ENCODE data around the gene IGFN1. TPM values are rescaled to one million over a fixed set of nuclear protein-coding genes. Genes with fewer than 3 reads are reported as not detected.
A peak's percentile ranks its signal among the peaks of the same experiment; 100 is the strongest.

The IGFN1 gene
- total RNA-seq, 1 experiment from 2014 or later = not detected

- Histone ChIP-seq H3K27ac (ENCODE audit: insufficient read length, low read depth, low read length) (no peak overlapping the region), H3K56ac (ENCODE audit: insufficient read length, low read depth, low read length) (no peak overlapping the region), H2AK5ac (ENCODE audit: insufficient read length, low read length) (no peak overlapping the region), H3K9me3 (ENCODE audit: control insufficient read depth, low read depth, low read length) (no peaks in the 10 kb centered on the region), H4K8ac (replicated peaks; ENCODE audit: insufficient read length, low read depth, low read length) (no peak overlapping the region), H3K23me2 (ENCODE audit: insufficient read length, low read depth, low read length, poor library complexity, severe bottlenecking) (peaks cover 8% of the 10 kb centered on the region), H3K79me1 (ENCODE audit: insufficient read depth, low read depth, low read length, poor library complexity, severe bottlenecking) (no peaks in the 10 kb centered on the region), H2BK15ac (ENCODE audit: low read depth, low read length) (no peak overlapping the region), H4K5ac (ENCODE audit: insufficient read length, low read depth, low read length) (no peak overlapping the region), H3T11ph (ENCODE audit: low read length) (no peak overlapping the region), H4K20me1 (ENCODE audit: control insufficient read depth, insufficient read depth, insufficient read length) (no peaks in the 10 kb centered on the region), H3K4me2 (ENCODE audit: insufficient read depth, insufficient read length, low read length) (no peak overlapping the region), H3K14ac (ENCODE audit: insufficient read depth, low read length) (no peak overlapping the region), H2BK12ac (ENCODE audit: insufficient read length, low read depth, low read length) (no peak overlapping the region), H4K91ac (ENCODE audit: insufficient read length, low read depth, low read length) (no peak overlapping the region), H3K9ac (ENCODE audit: extremely low read depth, insufficient read length, low read length) (no peak overlapping the region), H2AFZ (ENCODE audit: low read length) (no peak overlapping the region), H3K18ac (ENCODE audit: insufficient read length, low read depth, low read length) (no peak overlapping the region), H2BK20ac (ENCODE audit: low read depth, low read length, poor library complexity, severe bottlenecking) (no peak overlapping the region), H2BK5ac (ENCODE audit: insufficient read length, low read length) (no peak overlapping the region), H3K4me1 (ENCODE audit: insufficient read depth, low read length) (no peaks in the 10 kb centered on the region), H3K79me2 (ENCODE audit: insufficient read depth, low read length) (no peaks in the 10 kb centered on the region), H3K23ac (ENCODE audit: insufficient read length, low read depth, low read length) (no peak overlapping the region), H3K4ac (ENCODE audit: low read depth, low read length) (no peak overlapping the region), H2BK120ac (ENCODE audit: low read depth, low read length, poor library complexity, severe bottlenecking) (no peak overlapping the region), H3K27me3 (ENCODE audit: insufficient read depth, low read length) (no peaks in the 10 kb centered on the region)
- Mint-ChIP-seq H3K9me3 (peaks cover 4 to 5% of the 10 kb centered on the region in 2 experiments), H3K4me3 (no peak overlapping the region), H3K27me3 (ENCODE audit: low read depth) (peaks cover 30% of the 10 kb centered on the region), H3K4me1 (peaks cover 28 to 32% of the 10 kb centered on the region in 2 experiments), H3K36me3 (ENCODE audit: insufficient read depth in 1 of 3, low read depth in 3 of 3) (peaks cover 0 to 5% (median under 1%) of the 10 kb centered on the region in 3 experiments; a peak in 4 of 7 replicates), H3K27ac (peak overlapping the region in 1 of 3 experiments; percentile 70; a peak in 1 of 7 replicates)
- no peak for DNase-seq
- TF ChIP-seq CTCF (conservative IDR thresholded peaks at IDR 0.05) = no peak
- WGBS (ENCODE audit: extremely low coverage, insufficient read length, low lambda C conversion rate) = no CpG with 5 or more reads among the region's 1 CpG
Observed at GRCh38 chr1:201173736-201174135, 16.9 kb upstream of the IGFN1 start.
